GM06990 (cell line): ENCODE data around the gene ATG16L2.
"Not testable (repeated sequence)": the region's sequence is repeated elsewhere in the genome, so short reads cannot be mapped to it uniquely, and the experiment has no call there.

Experiments
- DNase-seq: peaks from one replicate; pipeline ENCODE4 v3.0.0-alpha.2; 2011; ENCODE audit not compliant: insufficient read length; ENCODE audit errors: extremely low read depth
- H3K27me3 ChIP-seq: replicated peaks from 2 replicates; pipeline ENCODE4 v1.6.0; 2011; ENCODE audit warnings: low read length; ENCODE audit not compliant: control insufficient read depth, insufficient read depth
- H3K36me3 ChIP-seq: 2 replicates; pipeline ENCODE4 v1.5.1; 2011; ENCODE audit warnings: low read length; ENCODE audit not compliant: control insufficient read depth, insufficient read depth
- H3K4me3 ChIP-seq: replicated peaks from 2 replicates; pipeline ENCODE4 v1.5.1; 2011; ENCODE audit warnings: low read depth, mild to moderate bottlenecking, control low read depth, low read length
- TF ChIP-seq, protein P1 (sequence below): IDR thresholded peaks from 2 replicates; pipeline ENCODE4 v1.5.1; 2011; ENCODE audit warnings: low read length, control low read depth, mild to moderate bottlenecking, inconsistent platforms; ENCODE audit not compliant: insufficient read depth, poor library complexity, severe bottlenecking

Gene ATG16L2

DNA sequence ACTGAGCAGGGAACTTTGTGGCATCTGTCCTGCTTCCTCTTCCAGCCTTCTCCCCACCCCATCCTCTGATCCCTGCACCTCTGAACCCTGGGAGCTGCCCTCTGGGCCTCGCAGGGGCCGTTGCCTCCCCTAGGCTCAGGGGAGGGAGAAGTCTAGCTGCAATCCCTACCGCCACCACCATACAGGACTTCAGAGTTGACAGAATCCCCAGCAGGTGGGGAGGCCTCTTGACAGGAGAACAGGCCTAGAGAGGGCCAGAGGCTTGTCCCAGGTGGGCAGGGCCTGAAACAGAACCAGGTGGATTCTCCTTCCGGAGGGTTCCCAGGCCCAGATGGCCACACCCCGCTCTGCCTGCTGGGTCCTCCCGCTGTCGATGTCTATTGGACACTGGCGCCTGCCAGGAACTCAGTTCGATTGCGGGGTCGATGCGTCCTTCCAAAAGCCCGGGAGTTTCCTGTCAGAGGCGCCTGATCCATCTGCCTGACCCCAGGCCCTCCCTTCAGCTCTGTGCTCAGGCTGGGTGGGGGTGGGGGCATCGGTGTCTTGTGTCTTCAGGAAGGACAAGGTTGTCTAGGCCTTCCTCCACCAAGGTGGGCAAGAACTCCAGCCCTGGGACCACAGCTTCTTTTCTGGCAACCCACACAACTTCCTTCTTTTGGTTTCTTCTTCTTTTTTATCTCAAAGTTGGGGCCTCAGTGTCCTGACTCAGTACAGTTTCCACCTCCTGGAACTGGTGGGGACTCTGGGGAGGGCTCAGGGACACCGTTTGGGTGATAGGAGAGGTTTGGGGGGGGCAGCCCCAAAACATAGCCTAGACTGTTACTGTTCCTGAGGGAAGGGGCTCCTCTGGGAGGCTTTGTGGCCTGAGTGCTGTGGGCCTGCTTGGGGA is 26.8 kb upstream of the ATG16L2 start:
- TF ChIP-seq, protein P1, sequence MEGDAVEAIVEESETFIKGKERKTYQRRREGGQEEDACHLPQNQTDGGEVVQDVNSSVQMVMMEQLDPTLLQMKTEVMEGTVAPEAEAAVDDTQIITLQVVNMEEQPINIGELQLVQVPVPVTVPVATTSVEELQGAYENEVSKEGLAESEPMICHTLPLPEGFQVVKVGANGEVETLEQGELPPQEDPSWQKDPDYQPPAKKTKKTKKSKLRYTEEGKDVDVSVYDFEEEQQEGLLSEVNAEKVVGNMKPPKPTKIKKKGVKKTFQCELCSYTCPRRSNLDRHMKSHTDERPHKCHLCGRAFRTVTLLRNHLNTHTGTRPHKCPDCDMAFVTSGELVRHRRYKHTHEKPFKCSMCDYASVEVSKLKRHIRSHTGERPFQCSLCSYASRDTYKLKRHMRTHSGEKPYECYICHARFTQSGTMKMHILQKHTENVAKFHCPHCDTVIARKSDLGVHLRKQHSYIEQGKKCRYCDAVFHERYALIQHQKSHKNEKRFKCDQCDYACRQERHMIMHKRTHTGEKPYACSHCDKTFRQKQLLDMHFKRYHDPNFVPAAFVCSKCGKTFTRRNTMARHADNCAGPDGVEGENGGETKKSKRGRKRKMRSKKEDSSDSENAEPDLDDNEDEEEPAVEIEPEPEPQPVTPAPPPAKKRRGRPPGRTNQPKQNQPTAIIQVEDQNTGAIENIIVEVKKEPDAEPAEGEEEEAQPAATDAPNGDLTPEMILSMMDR: peak; percentile 46
- Histone ChIP-seq H3K27me3 (no peaks in the 10 kb centered on the region), H3K36me3 (no peaks in the 10 kb centered on the region), H3K4me3 (peak overlapping the region; percentile 1; the same call in 1 of the 2 replicates)
- DNase-seq: peak; percentile 64

DNA sequence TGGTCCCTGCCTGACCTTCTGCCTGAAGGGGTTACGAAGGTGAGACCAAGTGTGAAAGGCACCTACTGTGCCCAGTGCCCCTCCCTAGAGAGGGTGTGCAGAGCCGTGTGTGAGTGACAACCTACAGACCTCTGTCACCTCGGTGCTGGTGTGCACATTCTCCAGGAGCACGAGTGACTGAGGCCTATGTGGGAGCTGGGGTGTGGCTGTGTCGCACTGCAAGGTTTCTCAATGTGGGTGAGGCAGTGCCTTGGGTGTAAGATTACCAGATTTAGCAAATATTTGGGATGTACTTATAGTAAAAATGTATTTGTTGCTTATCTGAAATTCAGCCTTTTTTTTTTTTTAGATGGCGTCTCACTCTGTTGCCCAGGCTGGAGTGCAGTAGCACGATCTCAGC is 26.0 kb upstream of the ATG16L2 start:
- TF ChIP-seq, protein P1: no peak
- DNase-seq: no peak
- no peaks in the 10 kb centered on the region for H3K27me3 ChIP-seq
- H3K4me3 ChIP-seq: no peak overlapping the region
- H3K36me3 ChIP-seq: no peaks in the 10 kb centered on the region

DNA sequence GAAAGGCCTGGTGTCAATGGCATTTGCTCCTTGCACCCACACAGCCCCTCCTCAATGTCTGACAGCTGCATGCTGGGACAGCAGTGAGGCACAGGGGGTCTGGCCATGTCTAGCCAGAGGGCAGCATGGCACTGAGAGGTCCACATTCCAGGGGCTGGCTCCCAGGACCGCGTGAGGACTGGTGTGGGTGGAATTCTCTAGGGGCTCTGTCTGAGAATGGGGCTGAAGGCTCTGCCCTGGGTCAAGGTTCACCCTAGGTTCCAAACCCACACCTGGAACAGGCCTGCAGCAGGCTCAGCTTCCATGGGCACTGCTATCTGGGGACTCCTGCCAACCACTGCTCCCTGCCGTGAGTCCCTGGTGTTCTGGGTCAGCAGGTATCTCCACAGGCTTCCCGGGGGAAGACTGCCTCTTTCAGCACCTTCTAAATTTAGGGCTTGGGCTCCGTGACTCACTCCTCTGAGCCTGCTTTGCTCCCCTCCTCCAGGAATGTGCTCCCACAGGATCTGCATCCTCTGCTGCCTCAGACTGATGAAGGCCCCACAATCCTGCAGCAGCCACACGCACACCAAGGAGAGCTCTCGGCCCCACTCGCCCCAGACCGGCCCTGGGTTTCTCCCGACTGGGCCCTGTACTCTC is 24.6 kb upstream of the ATG16L2 start:
- Histone ChIP-seq H3K4me3 (no peak overlapping the region), H3K27me3 (no peaks in the 10 kb centered on the region), H3K36me3 (no peaks in the 10 kb centered on the region)
- no peak for DNase-seq
- TF ChIP-seq, protein P1: no peak

DNA sequence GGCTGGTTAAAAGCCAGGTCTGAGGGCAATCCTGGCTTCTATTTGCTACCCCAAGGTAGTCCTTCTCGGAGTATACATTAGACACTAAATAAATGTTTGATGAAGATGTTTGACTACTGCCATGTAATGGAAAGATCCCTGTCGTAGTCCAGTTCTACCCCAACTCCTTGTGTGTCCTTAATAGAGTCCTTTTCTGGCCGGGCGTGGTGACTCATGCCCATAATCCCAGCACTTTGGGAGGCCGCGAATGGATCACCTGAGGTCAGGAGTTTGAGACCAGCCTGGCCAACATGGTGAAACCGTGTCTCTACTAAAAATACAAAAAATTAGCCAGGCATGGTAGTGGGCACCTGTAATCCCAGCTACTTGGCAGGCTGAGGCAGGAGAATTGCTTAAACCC is 23.0 kb upstream of the ATG16L2 start:
- H3K27me3 ChIP-seq, H3K4me3 ChIP-seq, H3K36me3 ChIP-seq, DNase-seq: not testable (repeated sequence)

DNA sequence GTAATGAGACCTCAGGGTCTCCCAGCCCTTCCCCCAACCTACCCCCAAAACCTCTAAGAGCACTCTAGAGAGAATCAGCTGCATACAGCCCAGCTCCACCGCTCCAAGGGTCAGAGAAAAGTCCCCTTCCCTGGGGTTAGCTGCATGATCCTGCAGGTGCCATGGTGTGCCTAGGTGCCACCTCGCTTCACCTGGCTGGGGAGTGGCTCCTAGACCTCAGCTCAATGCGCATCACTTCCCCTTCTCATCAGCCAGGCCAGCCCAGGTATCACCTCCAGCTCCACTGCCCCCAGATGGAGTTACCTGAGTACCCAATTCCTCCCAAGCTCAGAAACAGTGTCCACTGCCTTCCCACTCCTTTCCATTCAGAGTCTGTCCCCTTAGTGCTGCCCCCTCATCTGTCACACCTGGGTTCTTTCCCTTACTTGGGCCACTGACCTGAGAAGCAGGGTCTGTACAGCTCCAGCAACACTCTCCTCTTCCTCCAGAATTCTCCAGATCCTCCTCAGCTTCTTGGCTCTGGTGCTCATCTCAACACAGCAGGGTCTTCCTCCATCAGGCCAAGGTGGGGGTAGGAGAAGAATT is 21.7 kb upstream of the ATG16L2 start:
- H3K27me3 ChIP-seq: no peaks in the 10 kb centered on the region
- no peaks in the 10 kb centered on the region for H3K36me3 ChIP-seq
- TF ChIP-seq, protein P1: no peak
- H3K4me3 ChIP-seq: peak overlapping the region; percentile 9; the same call in 1 of the 2 replicates
- DNase-seq: no peak

DNA sequence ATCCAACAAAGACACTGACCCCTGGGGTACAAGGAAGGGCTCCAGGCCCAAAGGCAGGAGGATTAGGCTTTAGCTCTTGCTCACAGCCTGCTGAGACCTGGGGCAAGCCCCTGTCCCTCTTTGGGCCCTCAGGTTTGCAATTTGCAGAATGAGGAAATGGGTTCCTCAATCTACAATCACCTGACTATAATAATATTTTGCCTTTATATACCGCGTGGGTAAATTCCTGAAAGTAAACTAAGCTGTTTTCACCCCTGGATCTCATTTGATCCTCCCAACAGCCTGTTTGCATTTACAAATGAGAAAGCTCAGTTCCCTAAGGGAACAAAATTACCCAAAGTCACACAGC is 21.2 kb upstream of the ATG16L2 start:
- Histone ChIP-seq H3K27me3 (no peaks in the 10 kb centered on the region), H3K4me3 (peak overlapping the region; percentile 82), H3K36me3 (no peaks in the 10 kb centered on the region)
- no peak for DNase-seq
- TF ChIP-seq, protein P1: no peak
